ENCODE results near the gene TRNT1. TPM values are rescaled to one million over a fixed set of nuclear protein-coding genes. Genes with fewer than 3 reads are reported as not detected.

The TRNT1 gene
- 9.7 and 10.5 TPM in 2 replicates for total RNA-seq

DNA sequence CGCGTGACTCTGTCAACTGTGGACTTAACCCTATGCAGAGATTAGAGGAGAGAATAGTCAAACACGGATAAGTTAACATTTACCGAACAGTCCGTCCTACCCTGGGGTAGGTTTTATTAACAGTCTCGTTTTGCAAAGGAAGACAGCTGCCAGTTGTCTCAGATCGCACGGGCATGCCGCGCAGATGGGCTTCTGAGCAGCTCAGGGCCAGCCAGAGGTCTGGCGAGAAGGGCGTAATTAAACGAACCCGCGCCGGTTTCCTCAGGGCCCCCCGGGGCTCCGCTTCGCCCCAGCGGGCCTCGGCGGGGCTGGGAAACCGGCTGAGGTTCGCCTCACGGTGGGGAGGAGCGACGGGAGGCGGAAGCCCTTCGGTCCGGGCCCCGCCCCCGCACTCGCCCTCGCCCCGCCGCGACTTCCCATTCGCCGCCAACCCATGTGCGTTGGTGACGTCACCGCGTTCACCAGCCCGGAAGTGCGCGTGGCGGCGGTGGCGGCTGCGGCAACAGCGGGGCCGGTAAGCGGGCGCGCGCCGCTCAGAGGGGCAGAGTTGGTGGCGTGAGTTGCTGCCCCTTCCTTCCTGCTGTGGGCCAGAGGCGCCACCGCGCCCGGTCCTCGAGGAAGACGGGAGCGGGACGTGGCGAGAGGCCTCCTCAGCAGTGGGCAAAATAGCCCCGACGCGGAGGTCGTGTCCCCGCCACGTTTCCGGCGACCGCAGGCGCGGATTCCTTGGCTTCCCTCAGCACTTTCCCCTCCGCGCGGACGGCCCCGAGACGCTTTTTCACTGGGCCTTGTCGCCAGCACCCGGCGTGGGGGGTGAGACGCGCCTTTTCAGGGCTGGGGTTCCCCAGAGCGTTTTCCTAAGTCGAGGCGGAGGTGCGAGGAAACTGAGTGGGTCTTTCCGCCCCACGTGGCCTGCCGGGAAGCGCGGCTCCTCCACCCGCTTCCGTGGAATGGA lies at the start of gene TRNT1:
TSS of gene TRNT1 (plus strand) at position 464 of the 955 bp plus-strand sequence. CDS start 2,101 bp downstream, outside the sequence.

GRCh38 chr3:3110299-3110630 lies 16.5 kb upstream of the TRNT1 start, which contains the start of gene IL5RA:
Gene IL5RA (minus strand): TSS chr3:3110374. CDS start chr3:3104984, 5,390 bp downstream.

DNA sequence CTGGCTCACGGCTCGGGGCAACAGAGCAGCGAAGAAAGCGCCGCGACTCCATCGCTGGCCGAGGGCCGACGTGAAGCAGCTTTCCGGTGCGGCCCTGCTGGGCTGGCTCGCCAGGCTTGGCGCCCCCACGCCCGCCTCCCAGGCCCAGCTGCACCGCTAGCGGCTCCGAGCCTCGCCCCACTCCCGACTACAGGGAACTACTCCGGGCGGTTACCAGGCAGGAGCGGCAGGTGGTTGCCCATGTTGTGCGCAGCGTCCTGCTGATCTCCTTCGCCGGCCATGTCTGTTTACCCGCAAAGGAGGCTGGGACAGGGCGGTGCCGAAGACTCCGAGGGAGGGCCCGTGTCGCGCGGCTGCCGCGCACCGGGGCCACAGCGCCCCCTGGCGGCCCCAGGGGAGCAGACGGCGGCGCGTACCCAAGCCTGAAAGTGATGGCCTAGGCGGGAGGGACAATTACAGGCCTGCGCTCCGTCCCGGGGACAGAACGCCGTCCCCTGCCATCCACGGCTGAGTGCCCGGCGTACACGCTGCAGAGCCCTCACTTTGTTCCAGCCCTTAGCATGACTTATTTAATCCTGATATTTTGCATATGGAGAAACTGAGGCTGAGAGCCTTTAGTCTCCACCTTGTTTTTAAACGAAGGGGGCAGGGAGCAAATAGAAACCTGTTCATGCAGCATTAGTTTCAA lies 52.8 kb downstream of the TRNT1 start, which contains the start of gene CRBN:
TSS of gene CRBN (minus strand) at position 285 of the 688 bp plus-strand sequence. CDS start at position 281, 4 bp downstream.

Other genes starting within 250 kb of the TRNT1 start
- not detected in 2 replicates for gene IL5RA, start 16.6 kb upstream of the TRNT1 start, total RNA-seq
- 24.3 and 30.7 TPM in 2 replicates for gene CRBN, start 52.8 kb downstream of the TRNT1 start, total RNA-seq

Data from cardiac atrium fibroblast (primary cell).